OCI-M1 (cell line): ENCODE results near the gene TCF7L2.

Source experiments
- DNase-seq: peaks from one replicate; lab custom pipeline; 2025; lab: John Stamatoyannopoulos, UW

The TCF7L2 gene

DNA sequence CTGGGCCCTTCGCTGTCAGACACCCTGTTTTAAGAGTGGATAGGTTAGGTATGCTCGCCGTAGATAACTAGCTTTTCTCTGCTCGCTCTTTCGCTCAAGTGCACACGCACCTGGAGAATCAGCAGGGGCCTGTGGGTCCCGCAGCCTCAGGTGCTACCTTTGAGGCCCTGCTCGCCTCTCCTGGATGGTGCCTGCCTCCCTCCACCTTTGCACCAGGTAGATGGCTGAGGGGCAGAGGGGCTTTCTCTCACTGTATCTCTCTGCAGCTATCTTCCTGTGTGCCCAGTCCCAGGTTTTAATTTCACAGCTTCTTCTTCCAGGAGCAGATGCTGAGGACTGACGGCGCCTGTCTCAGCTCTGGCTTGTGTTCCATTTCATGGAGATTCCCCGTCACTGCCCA, 227.9 kb downstream of the TCF7L2 start:
- DNase-seq: no peak

GRCh38 chr10:113178771-113179170, 228.7 kb downstream of the TCF7L2 start:
- DNase-seq: no peak

- DNase-seq: no peak
These were observed 229.2 kb downstream of the TCF7L2 start for GRCh38 chr10:113179265-113179664.

DNA sequence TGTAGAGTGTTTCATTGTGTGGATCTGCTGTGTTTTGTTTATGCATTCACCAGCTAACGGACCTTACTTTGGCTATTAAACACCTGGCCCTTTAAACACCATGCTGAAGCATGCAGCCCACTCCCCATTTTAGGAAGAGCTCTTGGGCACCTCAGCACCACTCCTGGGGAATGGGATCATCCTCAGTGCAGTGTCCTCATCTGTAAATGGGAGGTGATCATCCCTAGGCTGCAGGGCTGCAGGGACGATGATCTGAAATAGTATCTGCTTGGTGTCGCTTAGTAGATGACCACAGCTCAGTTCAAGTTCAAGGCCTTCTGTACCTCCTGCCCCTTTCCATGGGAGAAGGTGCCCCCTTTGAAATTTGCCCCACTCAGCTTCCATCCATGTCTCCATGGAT, 229.9 kb downstream of the TCF7L2 start:
- no peak for DNase-seq

DNA sequence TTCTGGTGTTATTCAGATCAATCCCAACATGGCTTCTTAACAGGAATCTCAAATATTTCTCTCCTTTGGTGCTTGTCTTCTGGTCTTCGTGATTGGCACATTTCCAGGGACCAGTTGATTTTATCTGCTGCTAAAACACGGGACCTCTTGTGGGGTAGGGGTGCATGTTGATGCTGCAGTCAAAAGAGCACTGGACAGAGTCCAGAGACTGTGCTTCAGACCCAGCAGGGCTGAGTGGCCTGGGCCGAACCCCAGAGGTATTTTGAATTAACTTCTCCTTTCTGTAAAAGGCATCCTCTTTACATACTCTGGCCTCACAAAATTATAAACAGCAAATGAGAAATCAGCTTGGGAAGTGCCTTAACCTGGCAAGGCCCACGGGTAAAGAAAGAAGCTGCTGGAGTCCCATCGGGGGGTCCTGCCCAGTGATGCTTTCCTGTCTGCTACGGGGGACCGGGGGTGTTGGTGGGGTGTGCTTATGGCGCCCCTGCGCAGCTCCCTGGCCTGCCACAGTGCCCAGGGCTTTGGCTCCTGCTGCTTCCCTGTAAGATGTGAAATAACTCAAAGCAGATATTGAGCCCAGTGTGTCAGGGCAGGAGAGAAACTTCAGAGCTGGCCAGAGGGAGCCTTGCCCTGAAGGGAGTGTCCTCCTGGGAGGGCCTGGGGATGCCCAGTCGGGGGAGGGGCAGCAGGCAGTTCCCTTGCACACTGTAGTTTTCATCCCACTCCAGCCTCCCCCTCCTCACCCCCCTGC, 230.5 kb downstream of the TCF7L2 start:
- DNase-seq: no peak

DNA sequence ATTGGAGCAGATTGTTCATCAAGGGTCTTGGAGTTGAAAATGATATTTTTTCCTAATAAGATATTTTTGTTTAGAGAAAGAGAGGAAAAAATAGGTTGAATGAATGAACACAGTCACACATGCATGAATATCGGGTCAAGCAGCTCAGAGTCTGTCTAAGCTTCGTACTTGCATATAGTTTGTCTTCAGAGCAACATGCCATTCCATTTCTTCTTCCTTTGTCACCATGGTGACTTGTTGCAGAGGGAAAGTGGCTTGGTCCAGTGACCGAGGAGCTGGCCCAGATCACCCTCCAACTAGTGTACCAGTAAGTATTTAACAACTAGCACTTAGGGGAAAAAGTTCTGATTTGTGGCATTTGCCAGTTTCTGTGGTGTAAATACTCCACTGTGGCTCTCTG, 232.1 kb downstream of the TCF7L2 start:
- DNase-seq: no peak

- no peak for DNase-seq
These were observed 233.5 kb downstream of the TCF7L2 start for GRCh38 chr10:113183573-113183972.

DNA sequence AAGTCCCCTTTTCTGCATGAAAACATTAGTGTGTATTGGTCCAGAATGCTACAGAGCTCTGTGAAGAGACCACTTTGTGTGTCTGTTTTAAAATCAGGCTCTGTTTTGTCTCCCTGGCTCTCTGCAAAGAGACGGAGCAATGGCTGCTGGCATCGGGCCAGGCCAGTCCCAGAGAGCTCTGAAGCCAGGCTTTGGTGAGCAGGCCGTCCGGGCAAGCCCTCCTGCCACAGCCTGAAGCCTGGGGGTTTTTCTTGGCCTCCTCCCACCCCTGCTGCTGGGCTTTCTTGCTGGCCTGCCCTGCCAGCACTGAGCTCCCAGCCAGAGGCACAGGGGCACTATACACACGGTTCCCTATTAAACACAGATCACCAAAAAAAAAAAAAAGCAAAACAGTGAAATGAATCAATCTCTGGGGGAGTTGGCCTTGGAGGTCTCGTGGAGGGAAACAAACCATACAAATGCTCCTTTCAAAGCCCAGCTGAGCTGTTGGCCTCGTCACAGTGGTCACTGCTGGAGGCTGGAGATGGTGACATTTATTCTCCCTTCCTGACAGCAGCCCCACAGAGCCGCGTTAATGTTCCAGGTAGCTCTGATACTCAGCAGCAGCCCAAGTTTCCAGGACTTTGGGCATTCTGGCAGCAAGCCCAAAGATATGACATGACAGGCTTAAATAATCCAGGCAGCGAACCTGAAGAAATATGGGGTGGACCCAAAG, 237.2 kb downstream of the TCF7L2 start:
- DNase-seq: no peak

- no peak for DNase-seq
These were observed 249.4 kb downstream of the TCF7L2 start for GRCh38 chr10:113199459-113199858.

GRCh38 chr10:113202011-113202410, 252.0 kb downstream of the TCF7L2 start:
- no peak for DNase-seq

- DNase-seq: no peak
These were observed 257.9 kb downstream of the TCF7L2 start for GRCh38 chr10:113207924-113208323.

DNA sequence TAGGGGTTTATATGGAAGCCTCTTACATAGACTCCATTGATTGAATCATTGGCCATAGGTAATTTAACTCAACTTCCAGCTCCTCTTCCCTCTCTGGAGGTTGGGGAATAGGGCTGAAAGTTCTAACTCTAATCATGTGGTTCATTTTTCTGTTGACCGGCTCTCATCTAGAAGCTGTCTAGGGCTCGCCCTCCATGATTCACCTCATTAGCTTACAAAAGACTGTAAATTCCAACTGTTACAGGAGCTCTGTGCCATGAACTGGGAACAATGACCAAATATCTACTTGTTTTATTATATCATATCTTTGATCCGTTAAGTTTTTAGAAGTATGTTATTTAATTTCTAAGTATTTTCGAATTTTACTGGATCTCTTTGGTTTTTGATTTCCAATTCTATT, 263.0 kb downstream of the TCF7L2 start:
- DNase-seq: no peak

GRCh38 chr10:113214331-113214730, 264.3 kb downstream of the TCF7L2 start:
- no peak for DNase-seq

- peak; percentile 12 for DNase-seq
These were observed 266.1 kb downstream of the TCF7L2 start for GRCh38 chr10:113216102-113216501.
